Kidney epithelial cell (primary cell): Measurements from ENCODE around the gene SRGAP2B. TPM values are rescaled to one million over a fixed set of nuclear protein-coding genes. Genes with fewer than 3 reads are reported as not detected.
"Not testable (repeated sequence)": the region's sequence is repeated elsewhere in the genome, so short reads cannot be mapped to it uniquely, and the experiment has no call there.

ENCODE experiments used
- DNase-seq: peaks from one replicate; pipeline ENCODE4 v3.0.0-alpha.2; 2010; ENCODE audit warnings: low read depth
- H3K27me3 ChIP-seq: 2 replicates; pipeline ENCODE4 v1.6.0; 2011; ENCODE audit warnings: low read length; ENCODE audit not compliant: control insufficient read depth, insufficient read depth
- H3K36me3 ChIP-seq: 2 replicates; pipeline ENCODE4 v1.5.1; 2011; ENCODE audit warnings: low read length; ENCODE audit not compliant: control insufficient read depth, insufficient read depth
- H3K4me3 ChIP-seq: 2 replicates; pipeline ENCODE4 v1.5.1; 2011; ENCODE audit warnings: low read depth, mild to moderate bottlenecking, control low read depth, low read length
- total RNA-seq: library from RNA; depleted of rRNA; stranded (reverse); fragments of >200 nt; gene quantifications from 2 replicates; pipeline ENCODE4 v1.2.3, GENCODE V29; 2015

Gene SRGAP2B
- total RNA-seq, 1 donor from 2014 or later: 11.4 TPM

DNA sequence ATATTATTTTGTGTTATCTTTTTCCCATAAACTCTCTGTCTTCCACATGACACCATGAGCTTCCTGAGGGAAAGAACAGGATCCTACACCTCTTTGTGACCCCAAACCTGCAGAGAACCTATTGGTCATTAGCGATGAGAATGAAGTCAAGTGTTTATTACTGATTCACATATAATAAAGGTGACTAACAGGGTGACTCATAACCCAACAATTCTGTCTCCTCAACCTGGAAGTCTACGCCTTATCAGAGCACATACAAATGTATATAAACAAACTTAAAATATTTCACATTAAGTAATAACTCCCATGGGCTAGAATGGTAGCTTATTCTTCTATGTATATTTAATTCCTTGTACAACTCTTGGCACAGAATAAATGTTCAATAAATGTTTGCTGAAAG, 117.3 kb downstream of the SRGAP2B start:
- H3K4me3 ChIP-seq, H3K27me3 ChIP-seq, DNase-seq, H3K36me3 ChIP-seq: not testable (repeated sequence)

DNA sequence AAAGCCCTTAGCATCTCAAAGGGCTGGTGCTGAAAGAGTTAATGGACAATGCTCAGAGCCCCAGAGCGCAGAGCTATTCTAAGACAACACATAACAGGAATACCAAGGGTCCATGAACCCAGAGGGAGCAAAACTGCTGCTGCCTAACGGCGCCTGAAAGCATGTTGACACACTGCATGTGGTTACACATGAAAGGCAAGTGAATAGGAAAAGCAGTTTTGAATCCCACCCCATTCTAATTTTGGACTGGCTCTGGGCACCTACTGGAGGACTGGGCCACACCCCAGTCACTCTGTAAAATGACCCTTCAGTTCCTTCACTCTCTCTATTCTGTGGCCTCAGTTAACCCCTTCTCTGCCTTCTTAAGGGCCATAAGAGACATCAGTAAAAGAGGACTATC, 123.2 kb downstream of the SRGAP2B start:
- not testable (repeated sequence) for DNase-seq, H3K27me3 ChIP-seq, H3K4me3 ChIP-seq, H3K36me3 ChIP-seq

DNA sequence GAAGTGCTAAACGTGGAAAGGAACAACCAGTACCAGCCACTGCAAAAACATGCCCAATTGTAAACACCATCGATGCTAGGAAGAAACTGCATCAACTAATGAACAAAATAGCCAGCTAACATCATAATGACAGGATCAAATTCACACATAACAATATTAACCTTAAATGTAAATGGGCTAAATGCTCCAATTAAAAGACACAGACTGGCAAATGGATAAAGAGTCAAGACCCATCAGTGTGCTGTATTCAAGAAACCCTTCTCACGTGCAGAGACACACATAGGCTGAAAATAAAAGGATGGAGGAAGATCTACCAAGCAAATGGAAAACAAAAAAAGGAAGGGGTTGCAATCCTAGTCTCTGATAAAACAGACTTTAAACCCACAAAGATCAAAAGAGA, 128.6 kb downstream of the SRGAP2B start:
- H3K4me3 ChIP-seq, H3K27me3 ChIP-seq, DNase-seq, H3K36me3 ChIP-seq: not testable (repeated sequence)

DNA sequence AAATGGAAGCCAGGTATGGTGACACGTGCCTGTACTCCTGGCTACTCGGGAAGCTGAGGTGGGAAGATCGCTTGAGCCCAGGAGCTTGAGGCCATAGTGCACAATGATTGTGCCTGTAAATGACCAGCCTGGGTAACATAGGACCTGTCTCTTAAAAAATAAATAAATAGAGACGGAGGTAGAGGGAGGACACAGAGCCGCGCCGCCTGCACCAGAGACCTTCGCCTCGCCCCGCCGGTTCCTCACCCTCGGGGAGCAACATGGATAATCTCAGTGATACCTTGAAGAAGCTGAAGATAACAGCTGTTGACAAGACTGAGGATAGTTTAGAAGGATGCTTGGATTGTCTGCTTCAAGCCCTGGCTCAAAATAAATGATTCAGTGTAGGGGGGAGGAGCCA, 130.4 kb downstream of the SRGAP2B start:
- not testable (repeated sequence) for H3K27me3 ChIP-seq, H3K4me3 ChIP-seq, H3K36me3 ChIP-seq, DNase-seq

DNA sequence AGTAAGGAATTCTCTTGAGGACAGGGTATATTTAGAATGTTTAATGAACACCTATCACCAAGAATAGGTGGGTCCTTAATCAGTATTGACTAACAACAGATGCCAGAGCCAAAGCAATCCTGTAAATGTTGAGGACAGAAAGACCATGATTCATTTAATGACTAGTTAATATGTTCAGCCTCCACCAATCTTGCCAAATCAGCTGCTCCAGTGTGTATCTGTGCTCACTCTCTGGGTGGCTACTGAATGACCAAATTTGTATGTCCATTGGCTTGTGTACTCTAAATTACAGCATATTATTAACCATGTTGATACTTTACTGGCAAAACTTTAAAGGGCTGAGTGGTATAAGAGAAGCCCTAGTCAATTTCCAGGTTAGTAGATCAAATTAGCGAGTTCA, 130.9 kb downstream of the SRGAP2B start:
- not testable (repeated sequence) for DNase-seq, H3K27me3 ChIP-seq, H3K4me3 ChIP-seq, H3K36me3 ChIP-seq

DNA sequence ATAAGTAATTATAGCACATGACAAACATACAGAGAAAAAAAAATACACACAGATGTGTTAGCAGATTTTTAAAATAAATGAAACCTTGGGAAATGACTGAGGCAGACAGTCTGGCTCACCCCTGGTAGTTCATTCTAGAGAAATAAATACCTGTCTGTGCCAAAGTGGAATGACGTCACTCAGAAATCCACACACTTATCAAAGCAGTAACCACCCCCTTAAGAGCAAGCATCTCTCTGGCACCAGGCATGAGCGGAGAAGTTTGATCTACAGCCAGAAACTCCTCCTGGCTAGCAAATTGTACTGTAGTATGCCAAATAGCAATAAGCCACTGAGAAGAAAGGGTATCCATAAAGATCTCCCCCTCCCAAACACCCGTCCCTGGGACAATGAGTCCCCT, 131.6 kb downstream of the SRGAP2B start:
- not testable (repeated sequence) for H3K4me3 ChIP-seq, DNase-seq, H3K27me3 ChIP-seq, H3K36me3 ChIP-seq

DNA sequence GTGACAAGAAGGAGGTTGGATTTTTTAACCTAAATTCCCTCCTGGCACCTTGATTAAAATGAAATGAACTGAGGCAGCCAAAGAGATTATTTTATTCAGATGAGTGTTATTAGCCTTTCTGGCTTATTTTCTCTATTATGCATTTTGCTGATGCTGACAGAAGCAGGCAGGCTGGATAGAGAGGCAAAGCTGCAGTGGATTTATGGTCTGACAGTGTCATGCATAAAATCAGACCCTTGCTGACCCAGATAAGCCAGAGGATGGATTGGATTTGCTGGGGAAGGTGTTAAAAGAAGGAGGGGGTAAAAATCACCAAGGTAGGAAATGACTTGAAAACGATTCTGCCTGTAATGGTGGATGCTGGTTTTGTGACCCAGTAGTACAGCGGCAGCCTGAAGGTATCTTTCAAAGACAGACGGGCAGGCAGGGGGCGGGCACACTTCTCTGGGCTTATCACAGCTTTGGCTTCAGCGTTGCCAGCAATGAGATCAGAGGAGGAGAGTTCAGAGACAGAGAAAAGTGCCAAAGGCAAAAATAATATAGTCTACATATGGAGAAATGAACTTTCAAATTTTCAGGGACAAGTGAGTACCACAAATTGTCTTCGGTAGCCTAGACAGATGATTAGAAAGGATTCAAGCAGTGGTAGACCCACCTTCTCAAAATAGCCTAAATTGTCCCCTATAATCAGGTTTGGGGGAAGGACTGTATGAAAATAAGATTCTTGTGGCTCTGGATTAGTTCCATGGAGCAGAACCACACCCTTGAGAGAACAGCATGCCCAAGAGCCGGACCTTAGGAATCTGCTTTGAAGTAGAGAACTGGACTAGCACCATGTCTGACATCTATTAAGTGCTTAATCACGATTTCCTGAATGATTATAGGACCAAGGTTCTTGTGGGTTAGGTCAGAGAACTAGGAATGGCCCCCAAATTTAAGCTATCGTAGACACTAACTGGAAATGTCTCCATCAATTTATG, 133.2 kb downstream of the SRGAP2B start:
- H3K36me3 ChIP-seq, H3K27me3 ChIP-seq, H3K4me3 ChIP-seq, DNase-seq: not testable (repeated sequence)

DNA sequence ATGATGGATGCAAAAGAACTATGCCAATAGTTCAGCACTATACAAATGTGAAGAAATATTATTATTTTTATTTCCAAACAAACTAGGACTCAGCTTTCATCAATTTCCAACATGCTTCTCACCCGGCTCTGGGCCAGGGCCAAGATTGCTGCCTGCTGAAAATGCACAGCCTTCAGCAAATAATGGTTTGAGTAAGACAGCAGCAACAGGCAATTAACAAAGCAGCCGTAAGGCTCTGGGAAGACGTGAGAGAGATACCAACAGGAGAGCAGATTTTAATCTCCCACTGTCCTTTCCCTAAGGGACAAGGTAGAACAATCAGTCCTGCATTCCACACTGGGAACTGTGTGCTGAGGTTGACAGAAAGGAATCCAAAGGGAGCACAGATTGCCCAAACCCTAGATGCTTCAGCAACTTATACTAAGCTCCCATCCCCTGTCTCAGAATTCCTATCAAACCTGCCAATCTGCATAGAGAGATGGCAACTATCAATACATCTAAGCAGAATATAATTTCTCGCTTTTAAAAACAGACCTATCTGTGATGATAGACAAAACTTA, 134.1 kb downstream of the SRGAP2B start:
- H3K27me3 ChIP-seq, DNase-seq, H3K36me3 ChIP-seq, H3K4me3 ChIP-seq: not testable (repeated sequence)

DNA sequence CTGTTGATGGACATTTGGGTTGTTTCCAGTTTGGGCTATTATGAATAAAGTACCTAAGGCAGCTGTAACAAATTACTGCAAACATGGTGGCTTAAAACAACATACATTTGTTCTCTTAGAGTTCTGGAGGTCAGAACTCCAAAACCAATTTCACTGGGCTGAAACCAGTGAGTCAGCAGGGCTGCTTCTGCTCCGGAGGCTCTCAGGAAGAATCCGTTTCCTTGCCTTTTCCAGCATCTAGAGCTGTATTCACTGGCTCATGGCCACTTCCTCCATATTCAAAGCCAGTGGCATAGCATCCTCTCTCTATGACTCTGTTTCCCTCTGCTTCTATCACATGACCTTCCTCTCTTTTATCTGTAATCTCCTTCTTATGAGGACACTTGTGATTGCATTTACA, 146.7 kb downstream of the SRGAP2B start:
- not testable (repeated sequence) for H3K4me3 ChIP-seq, DNase-seq, H3K36me3 ChIP-seq, H3K27me3 ChIP-seq

DNA sequence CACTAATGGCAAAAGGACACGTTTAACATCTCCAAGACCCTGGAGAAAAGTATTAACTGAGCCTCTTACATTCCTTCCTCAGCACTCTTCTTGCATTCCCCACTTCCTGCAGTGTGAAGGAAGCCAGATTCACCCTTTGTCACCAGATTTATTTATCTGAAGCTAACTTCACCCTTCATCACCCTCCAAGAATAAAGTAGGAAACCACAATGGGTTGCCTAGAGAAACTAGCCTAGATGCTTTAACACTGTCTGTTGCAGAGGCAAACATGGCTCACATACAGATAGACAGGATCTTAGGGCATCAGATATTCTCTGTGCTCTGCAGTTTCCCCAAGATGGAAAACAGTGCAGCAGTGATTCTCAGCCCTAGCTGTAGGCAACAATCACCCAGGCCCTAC, 147.6 kb downstream of the SRGAP2B start:
- not testable (repeated sequence) for H3K4me3 ChIP-seq, DNase-seq, H3K27me3 ChIP-seq, H3K36me3 ChIP-seq

DNA sequence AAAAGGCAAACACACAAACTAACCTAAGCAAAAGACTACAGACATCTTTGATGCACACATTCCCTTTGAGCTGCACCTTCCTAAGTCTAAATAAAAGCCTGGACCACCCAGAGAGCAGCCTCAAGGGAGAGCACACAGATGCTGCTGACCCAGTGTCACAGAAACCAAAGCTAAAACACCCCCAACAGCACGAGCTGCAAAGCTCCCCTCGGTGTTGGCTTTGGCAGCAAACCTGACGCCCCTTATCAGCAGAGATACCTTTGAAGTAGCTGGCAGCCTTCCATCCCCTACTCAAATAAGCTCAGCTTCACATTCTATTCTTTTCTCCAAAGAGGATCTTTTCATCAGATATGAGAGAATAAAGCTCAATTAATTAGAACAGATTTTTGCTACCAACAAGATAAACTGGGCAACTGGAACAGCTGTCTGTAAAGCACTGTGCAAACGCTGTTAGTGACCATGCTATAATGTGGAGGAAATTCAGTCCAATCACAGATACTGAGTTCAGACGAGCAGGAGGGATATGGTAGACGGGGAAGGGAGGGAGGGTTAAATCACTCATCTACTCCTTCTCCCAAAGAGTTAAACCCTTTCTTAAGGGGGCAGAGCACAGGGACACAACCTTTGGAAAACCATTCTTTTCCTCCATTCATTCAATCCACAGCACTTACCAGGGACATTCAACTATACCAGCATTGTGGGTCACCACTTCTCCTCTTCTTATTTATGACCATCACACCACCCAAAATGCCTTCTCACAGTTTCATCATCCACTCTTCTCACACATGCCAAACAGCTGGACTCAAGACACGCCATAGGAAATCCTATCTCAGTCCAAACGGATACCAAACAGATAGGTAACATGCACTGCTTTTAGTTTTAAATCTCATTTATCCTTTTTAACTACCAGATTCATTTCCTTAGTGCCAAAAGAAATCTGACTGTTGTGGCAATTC, 148.3 kb downstream of the SRGAP2B start:
- not testable (repeated sequence) for H3K4me3 ChIP-seq, H3K27me3 ChIP-seq, DNase-seq, H3K36me3 ChIP-seq

DNA sequence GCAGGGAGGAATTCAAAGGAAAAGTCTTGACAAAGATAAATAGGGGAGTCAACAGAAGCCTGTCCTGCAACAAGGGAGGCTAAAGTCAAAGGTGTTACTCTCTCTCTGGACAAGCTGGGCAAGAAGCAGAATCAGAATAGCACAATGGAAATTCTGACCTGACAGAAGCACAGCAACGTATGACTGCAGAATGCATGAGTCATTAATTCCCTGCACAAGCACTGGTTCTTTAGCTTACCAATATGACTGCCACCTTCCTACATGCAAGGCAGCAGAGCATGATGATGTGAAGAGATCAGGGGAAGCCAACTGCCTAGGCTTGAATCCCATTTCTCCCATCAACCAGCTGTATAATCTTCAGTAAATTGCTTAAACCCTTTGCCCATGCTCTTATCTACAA, 153.4 kb downstream of the SRGAP2B start:
- not testable (repeated sequence) for H3K27me3 ChIP-seq, DNase-seq, H3K36me3 ChIP-seq, H3K4me3 ChIP-seq

DNA sequence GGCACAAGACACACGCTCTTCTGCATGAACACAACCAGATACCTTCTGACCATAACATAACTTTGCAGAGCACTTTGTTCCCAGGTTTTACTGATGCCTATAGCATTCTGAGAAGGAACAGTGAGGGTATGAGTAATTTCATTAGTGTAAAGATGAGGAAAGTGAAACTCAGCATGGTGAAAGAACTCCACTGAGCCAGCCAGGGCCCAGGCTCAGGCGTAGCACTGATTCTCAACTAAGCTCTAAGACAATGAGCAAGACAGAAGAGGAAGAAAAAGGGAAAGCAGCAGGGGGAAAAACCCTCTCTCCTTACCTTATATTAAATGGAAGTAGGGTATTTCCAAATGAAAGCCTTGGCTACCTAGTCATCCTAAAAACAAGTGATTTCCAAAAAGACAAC, 155.1 kb downstream of the SRGAP2B start:
- H3K4me3 ChIP-seq, DNase-seq, H3K36me3 ChIP-seq, H3K27me3 ChIP-seq: not testable (repeated sequence)

DNA sequence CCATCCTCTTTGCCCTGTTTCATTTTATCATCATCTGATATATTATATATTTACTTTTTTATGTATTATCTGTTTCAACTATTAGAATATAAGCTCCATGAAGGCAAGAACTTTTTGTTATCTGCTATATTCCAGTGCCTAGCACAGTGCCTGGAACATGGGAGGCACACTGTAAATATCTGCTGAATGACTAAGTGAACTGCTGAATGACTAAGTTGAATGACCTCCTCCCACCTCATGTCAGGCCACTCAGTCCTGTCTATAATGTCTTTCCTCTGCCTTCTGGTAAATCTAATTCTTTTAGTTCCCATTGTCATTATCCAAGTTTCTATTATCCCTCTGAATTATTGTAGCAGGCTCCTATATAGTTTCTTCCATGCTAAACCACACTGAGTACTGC, 156.5 kb downstream of the SRGAP2B start:
- H3K36me3 ChIP-seq, H3K4me3 ChIP-seq, H3K27me3 ChIP-seq, DNase-seq: not testable (repeated sequence)
